IgD-negative memory B cell (primary cell): ENCODE measurements around the gene CERS6. TPM values are rescaled to one million over a fixed set of nuclear protein-coding genes. Genes with fewer than 3 reads are reported as not detected.

Experiments
- H3K27ac Mint-ChIP-seq, 3 donors: one replicate each; pipeline ENCODE4 v1.8.0; 2020 to 2022; ENCODE audit warnings: mild to moderate bottlenecking in 3 of 3, mixed read lengths in 3 of 3, moderate library complexity in 1 of 3
- H3K27me3 Mint-ChIP-seq: one replicate; pipeline ENCODE4 v1.8.0; 2021; ENCODE audit warnings: mixed read lengths
- H3K36me3 Mint-ChIP-seq: one replicate; pipeline ENCODE4 v1.8.0; 2020; ENCODE audit warnings: mild to moderate bottlenecking, mixed read lengths
- H3K4me1 Mint-ChIP-seq, 3 donors: one replicate each; pipeline ENCODE4 v1.8.0; 2020 to 2022; ENCODE audit warnings: mixed read lengths in 3 of 3, mild to moderate bottlenecking in 1 of 3
- H3K4me3 Mint-ChIP-seq, 4 donors: one replicate each; pipeline ENCODE4 v1.8.0; 2020 to 2022; ENCODE audit warnings: mild to moderate bottlenecking in 4 of 4, mixed read lengths in 4 of 4, moderate library complexity in 3 of 4
- H3K9me3 Mint-ChIP-seq, 3 donors: one replicate each; pipeline ENCODE4 v1.8.0; 2020 to 2021; ENCODE audit warnings: mixed read lengths in 3 of 3, mild to moderate bottlenecking in 1 of 3
- polyA plus RNA-seq: library from polyadenylated mRNA; unstranded; fragments of 300-500 nt; fragmentation: Illumina TruSeq; gene quantifications from one replicate; pipeline ENCODE4 v1.2.3, GENCODE V29; 2021

CERS6 gene
- polyA plus RNA-seq, 1 donor from 2014 or later, result 2.7 TPM

GRCh38 chr2:168562971-168563370 lies 106.9 kb downstream of the CERS6 start:
- Mint-ChIP-seq H3K36me3 (peaks cover 8% of the 10 kb centered on the region), H3K27ac (peak overlapping the region in 1 of 3 donors; percentile 75), H3K9me3 (peaks cover 0 to 6% (median 0%) of the 10 kb centered on the region in 3 donors), H3K4me3 (no peak overlapping the region), H3K27me3 (no peaks in the 10 kb centered on the region), H3K4me1 (peaks cover 3 to 6% (median 4%) of the 10 kb centered on the region in 3 donors)

GRCh38 chr2:168564641-168565040 lies 108.6 kb downstream of the CERS6 start:
- Mint-ChIP-seq H3K27ac (no peak overlapping the region), H3K4me3 (no peak overlapping the region), H3K9me3 (peaks cover 0 to 6% (median 0%) of the 10 kb centered on the region in 3 donors), H3K27me3 (no peaks in the 10 kb centered on the region), H3K4me1 (peaks cover 0 to 6% (median 2%) of the 10 kb centered on the region in 3 donors), H3K36me3 (peaks cover 8% of the 10 kb centered on the region)

GRCh38 chr2:168565112-168565511 lies 109.0 kb downstream of the CERS6 start:
- Mint-ChIP-seq H3K36me3 (peaks cover 8% of the 10 kb centered on the region), H3K27me3 (no peaks in the 10 kb centered on the region), H3K27ac (no peak overlapping the region), H3K9me3 (peaks cover 0 to 2% (median 0%) of the 10 kb centered on the region in 3 donors), H3K4me1 (peaks cover 0 to 6% (median 2%) of the 10 kb centered on the region in 3 donors), H3K4me3 (no peak overlapping the region)

GRCh38 chr2:168565512-168565911 lies 109.4 kb downstream of the CERS6 start:
- no peaks in the 10 kb centered on the region for H3K9me3 Mint-ChIP-seq
- no peak overlapping the region for H3K4me3 Mint-ChIP-seq
- H3K36me3 Mint-ChIP-seq, result peaks cover 8% of the 10 kb centered on the region
- H3K27me3 Mint-ChIP-seq, result no peaks in the 10 kb centered on the region
- H3K27ac Mint-ChIP-seq, result no peak overlapping the region
- peaks cover 0 to 6% (median 2%) of the 10 kb centered on the region in 3 donors for H3K4me1 Mint-ChIP-seq

- no peak overlapping the region for H3K27ac Mint-ChIP-seq
- H3K27me3 Mint-ChIP-seq, result no peaks in the 10 kb centered on the region
- H3K4me3 Mint-ChIP-seq, result no peak overlapping the region
- H3K4me1 Mint-ChIP-seq, result peaks cover 0 to 6% (median 3%) of the 10 kb centered on the region in 3 donors
- H3K36me3 Mint-ChIP-seq, result peaks cover 2% of the 10 kb centered on the region
- H3K9me3 Mint-ChIP-seq, result no peaks in the 10 kb centered on the region
These were observed 111.0 kb downstream of the CERS6 start for GRCh38 chr2:168566974-168567665.

GRCh38 chr2:168567836-168568235 lies 111.8 kb downstream of the CERS6 start:
- H3K36me3 Mint-ChIP-seq, result no peaks in the 10 kb centered on the region
- H3K4me1 Mint-ChIP-seq, result peaks cover 0 to 6% (median 3%) of the 10 kb centered on the region in 3 donors
- no peaks in the 10 kb centered on the region for H3K9me3 Mint-ChIP-seq
- H3K27me3 Mint-ChIP-seq, result no peaks in the 10 kb centered on the region
- H3K4me3 Mint-ChIP-seq, result no peak overlapping the region
- H3K27ac Mint-ChIP-seq, result no peak overlapping the region

GRCh38 chr2:168568476-168569267 lies 112.6 kb downstream of the CERS6 start:
- Mint-ChIP-seq H3K4me3 (no peak overlapping the region), H3K27me3 (no peaks in the 10 kb centered on the region), H3K4me1 (peaks cover 0 to 8% (median 3%) of the 10 kb centered on the region in 3 donors), H3K9me3 (peaks cover 0 to 2% (median 0%) of the 10 kb centered on the region in 3 donors), H3K36me3 (no peaks in the 10 kb centered on the region), H3K27ac (no peak overlapping the region)

- Mint-ChIP-seq H3K9me3 (peaks cover 0 to 4% (median 0%) of the 10 kb centered on the region in 3 donors), H3K36me3 (no peaks in the 10 kb centered on the region), H3K27ac (no peak overlapping the region), H3K27me3 (no peaks in the 10 kb centered on the region), H3K4me1 (peaks cover 0 to 3% (median 1%) of the 10 kb centered on the region in 3 donors), H3K4me3 (no peak overlapping the region)
These were observed 115.0 kb downstream of the CERS6 start for GRCh38 chr2:168571061-168571460.

GRCh38 chr2:168573128-168573903 lies 117.2 kb downstream of the CERS6 start:
- H3K9me3 Mint-ChIP-seq, result peaks cover 0 to 4% (median 0%) of the 10 kb centered on the region in 3 donors
- no peaks in the 10 kb centered on the region for H3K36me3 Mint-ChIP-seq
- H3K27me3 Mint-ChIP-seq, result no peaks in the 10 kb centered on the region
- no peak overlapping the region for H3K4me3 Mint-ChIP-seq
- H3K4me1 Mint-ChIP-seq, result peaks cover 0 to 4% (median 3%) of the 10 kb centered on the region in 3 donors
- H3K27ac Mint-ChIP-seq, result no peak overlapping the region

DNA sequence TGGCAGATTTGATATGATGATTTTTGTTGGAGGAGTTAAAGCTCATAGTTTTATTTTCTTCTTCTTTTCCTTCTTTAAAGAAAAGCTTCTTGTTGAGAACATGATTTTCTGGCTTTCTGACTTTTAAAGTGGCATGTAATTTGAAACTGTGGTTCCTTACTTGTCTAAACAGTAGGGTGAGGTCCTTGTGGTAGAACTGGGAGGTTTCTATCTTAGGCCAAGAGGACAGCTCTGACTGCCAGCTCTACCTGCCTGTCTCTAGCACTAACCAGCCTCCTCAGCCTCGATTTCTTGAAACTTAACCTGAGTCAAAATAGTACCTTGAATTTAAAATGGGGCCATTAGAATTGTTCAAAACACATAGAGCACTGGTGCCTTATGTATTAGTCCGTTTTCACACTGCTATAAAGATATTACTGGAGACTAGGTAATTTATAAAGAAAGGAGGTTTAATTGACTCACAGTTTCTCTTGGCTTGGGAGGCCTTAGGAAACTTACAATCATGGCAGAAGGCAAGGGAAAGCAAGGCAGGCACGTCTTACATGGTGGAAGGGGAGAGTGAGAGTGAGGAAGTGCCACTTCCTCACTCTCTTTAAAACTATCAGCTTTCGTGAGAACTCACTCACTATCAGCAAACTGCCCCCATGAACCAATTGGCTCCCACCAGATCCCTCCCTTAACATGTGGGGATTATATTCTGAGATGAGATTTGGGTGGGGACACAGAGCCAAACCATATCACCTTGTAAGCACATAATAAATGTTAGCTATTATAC lies 119.0 kb downstream of the CERS6 start:
- H3K4me1 Mint-ChIP-seq, result peaks cover 0 to 6% (median 3%) of the 10 kb centered on the region in 3 donors
- H3K9me3 Mint-ChIP-seq, result peaks cover 0 to 4% (median 0%) of the 10 kb centered on the region in 3 donors
- H3K27ac Mint-ChIP-seq, result no peak overlapping the region
- H3K27me3 Mint-ChIP-seq, result no peaks in the 10 kb centered on the region
- H3K36me3 Mint-ChIP-seq, result no peaks in the 10 kb centered on the region
- H3K4me3 Mint-ChIP-seq, result peak overlapping the region in 1 of 4 donors; percentile 13

GRCh38 chr2:168577885-168578284 lies 121.8 kb downstream of the CERS6 start:
- H3K4me3 Mint-ChIP-seq, result no peak overlapping the region
- H3K36me3 Mint-ChIP-seq, result peaks cover 1% of the 10 kb centered on the region
- H3K27ac Mint-ChIP-seq, result no peak overlapping the region
- no peaks in the 10 kb centered on the region for H3K27me3 Mint-ChIP-seq
- H3K4me1 Mint-ChIP-seq, result peaks cover 0 to 8% (median 2%) of the 10 kb centered on the region in 3 donors
- H3K9me3 Mint-ChIP-seq, result peaks cover 0 to 4% (median 0%) of the 10 kb centered on the region in 3 donors

- Mint-ChIP-seq H3K9me3 (no peaks in the 10 kb centered on the region), H3K36me3 (peaks cover 1% of the 10 kb centered on the region), H3K4me3 (no peak overlapping the region), H3K4me1 (peaks cover 9 to 23% (median 14%) of the 10 kb centered on the region in 3 donors), H3K27me3 (no peaks in the 10 kb centered on the region), H3K27ac (peak overlapping the region in 1 of 3 donors; percentile 57)
These were observed 127.1 kb downstream of the CERS6 start for GRCh38 chr2:168583064-168583709.

GRCh38 chr2:168583710-168584521 lies 127.8 kb downstream of the CERS6 start:
- peaks cover 9 to 21% (median 14%) of the 10 kb centered on the region in 3 donors for H3K4me1 Mint-ChIP-seq
- no peak overlapping the region for H3K4me3 Mint-ChIP-seq

More at GRCh38 chr2:168583710-168584521, 127.8 kb downstream of the CERS6 start:
- Mint-ChIP-seq H3K27ac (peak overlapping the region in 1 of 3 donors; percentile 57), H3K27me3 (no peaks in the 10 kb centered on the region), H3K36me3 (peaks cover 1% of the 10 kb centered on the region), H3K9me3 (no peaks in the 10 kb centered on the region)
